ENCODE measurements around the gene DPH3. TPM values are rescaled to one million over a fixed set of nuclear protein-coding genes. Genes with fewer than 3 reads are reported as not detected.
A peak's percentile ranks its signal among the peaks of the same experiment; 100 is the strongest.

DPH3 gene
- total and polyA plus RNA-seq, 9 of the 15 experiments (the other 6 are each of a cell fraction or from before 2014, with no cell fraction given), result 15.9 to 131 (median 38.7) TPM

- WGBS (ENCODE audit: insufficient coverage, low coverage, missing lambda C conversion rate), result 84% methylated on average over 1 of the region's 1 CpG
- H3K9me1 ChIP-seq (ENCODE audit: control insufficient read depth, insufficient read depth, low read length), result no peaks in the 10 kb centered on the region
- no peak overlapping the region for H3K27ac ChIP-seq (ENCODE audit: extremely low read depth, low read depth, low read length)
- DNase-seq (ENCODE audit: extremely low read depth in 1 of 4, low spot score in 3 of 4), result no peak
- H2AFZ ChIP-seq (ENCODE audit: low read depth, low read length), result no peak overlapping the region
- H3K27me3 ChIP-seq (ENCODE audit: control insufficient read depth in 2 of 2, insufficient read depth in 2 of 2, low read length in 2 of 2), result no peaks in the 10 kb centered on the region
- H3K9ac ChIP-seq (ENCODE audit: insufficient read depth in 1 of 2, low read depth in 2 of 2, low read length in 2 of 2), result no peak overlapping the region
- CTCF ChIA-PET (ENCODE audit: low intra/inter-chr PET ratio), result no interaction called here
- no peak overlapping the region for H3K4me2 ChIP-seq (ENCODE audit: insufficient read depth, low read length)
- H4K20me1 ChIP-seq (replicated peaks; ENCODE audit: control insufficient read depth, insufficient read depth, low read length), result no peaks in the 10 kb centered on the region
- H3K9me3 ChIP-seq (replicated peaks; ENCODE audit: control insufficient read depth, insufficient read depth, low read depth, low read length), result no peaks in the 10 kb centered on the region
- intact Hi-C loops (cut with micrococcal nuclease) (no loop called here), in situ Hi-C loops (cut with MboI) (no loop called here)
- H3K79me2 ChIP-seq (ENCODE audit: control insufficient read depth, insufficient read depth, low read length), result peaks cover 28% of the 10 kb centered on the region
- no peak overlapping the region for H3K4me3 ChIP-seq
- H3K36me3 ChIP-seq (ENCODE audit: control insufficient read depth, insufficient read depth, low read length), result peaks cover 43% of the 10 kb centered on the region
- POLR2A ChIA-PET, result no interaction called here
- no TSS peak for BruUV-seq (replicated peaks)
- TF ChIP-seq CEBPG (CRISPR knock-in tag; IDR thresholded peaks at IDR 0.05) (no peak), CEBPG (tag; conservative IDR thresholded peaks at IDR 0.05 in 1 of 2, IDR thresholded peaks at IDR 0.05 in 1 of 2) (0 out of 4 replicates have a peak, but pooled peaks of 1 of the 2 experiments have one; percentile 44), ZFX (CRISPR knock-in tag; IDR thresholded peaks at IDR 0.05) (no peak), ARID3A (IDR thresholded peaks at IDR 0.05; ENCODE audit: borderline replicate concordance, low read depth, low read length) (no peak)
- ATAC-seq, result no peak
- no peak for FAIRE-seq
- H3K4me1 ChIP-seq (replicated peaks in 1 of 2; ENCODE audit: control insufficient read depth in 2 of 2, insufficient read depth in 2 of 2, low read length in 2 of 2), result no peaks in the 10 kb centered on the region; a peak in 2 of 5 replicates
These were observed 4.7 kb downstream of the DPH3 start for GRCh38 chr3:16260046-16260445.

- no peak for FAIRE-seq
- no peak for TF ChIP-seq LEF1 (IDR thresholded peaks at IDR 0.05)
- TF ChIP-seq NUFIP1 (IDR thresholded peaks at IDR 0.05; ENCODE audit: partially characterized antibody), result no peak
- no peak for TF ChIP-seq ZNF561 (CRISPR knock-in tag; conservative IDR thresholded peaks at IDR 0.05)
- no peak for TF ChIP-seq ZKSCAN3 (CRISPR knock-in tag; IDR thresholded peaks at IDR 0.05)
- TF ChIP-seq FOXK2 (conservative IDR thresholded peaks at IDR 0.05 in 1 of 2, IDR thresholded peaks at IDR 0.05 in 1 of 2; ENCODE audit: low read depth in 2 of 2), result no peak
- TF ChIP-seq OTX1 (CRISPR knock-in tag; IDR thresholded peaks at IDR 0.05), result no peak
- no peak for TF ChIP-seq BHLHE40 (IDR thresholded peaks at IDR 0.05; ENCODE audit: low read length)
- TF ChIP-seq JUND (IDR thresholded peaks at IDR 0.05; ENCODE audit: borderline replicate concordance, low read depth, low read length), result no peak
- no peak for TF ChIP-seq JUND (tag; IDR thresholded peaks at IDR 0.05; ENCODE audit: borderline replicate concordance, low read depth, low read length)
- TF ChIP-seq KLF6 (CRISPR knock-in tag; IDR thresholded peaks at IDR 0.05; ENCODE audit: borderline replicate concordance), result no peak
- TF ChIP-seq FOXP1 (CRISPR knock-in tag; IDR thresholded peaks at IDR 0.05), result no peak
- TF ChIP-seq ZNF57 (CRISPR knock-in tag; IDR thresholded peaks at IDR 0.05), result no peak
- no peak for TF ChIP-seq GTF2B (IDR thresholded peaks at IDR 0.05; ENCODE audit: extremely low read depth, insufficient read length)
These were observed 5.9 kb downstream of the DPH3 start for GRCh38 chr3:16258866-16259265.

More at GRCh38 chr3:16258866-16259265, 5.9 kb downstream of the DPH3 start:
- intact Hi-C loops (cut with micrococcal nuclease), result no loop called here
- H3K9ac ChIP-seq (ENCODE audit: insufficient read depth in 1 of 2, low read depth in 2 of 2, low read length in 2 of 2), result no peak overlapping the region
- H2AFZ ChIP-seq (ENCODE audit: low read depth, low read length), result no peak overlapping the region
- H3K79me2 ChIP-seq (ENCODE audit: control insufficient read depth, insufficient read depth, low read length), result peaks cover 19% of the 10 kb centered on the region
- DNase-seq (ENCODE audit: extremely low read depth in 1 of 4, low spot score in 3 of 4) (no peak), ATAC-seq (no peak)
- no peak overlapping the region for H3K4me2 ChIP-seq (ENCODE audit: insufficient read depth, low read length)
- no peak overlapping the region for H3K27ac ChIP-seq (ENCODE audit: extremely low read depth, low read depth, low read length)
- in situ Hi-C loops (cut with MboI), result no loop called here
- no TSS peak for BruUV-seq (replicated peaks)
- H3K36me3 ChIP-seq (ENCODE audit: control insufficient read depth, insufficient read depth, low read length), result peaks cover 43% of the 10 kb centered on the region
- no peaks in the 10 kb centered on the region for H4K20me1 ChIP-seq (replicated peaks; ENCODE audit: control insufficient read depth, insufficient read depth, low read length)
- no peaks in the 10 kb centered on the region for H3K9me3 ChIP-seq (replicated peaks; ENCODE audit: control insufficient read depth, insufficient read depth, low read depth, low read length)
- ChIA-PET CTCF (ENCODE audit: low intra/inter-chr PET ratio) (no interaction called here), POLR2A (no interaction called here)
- WGBS (ENCODE audit: insufficient coverage, low coverage, missing lambda C conversion rate), result 28% methylated on average over 1 of the region's 1 CpG
- H3K9me1 ChIP-seq (ENCODE audit: control insufficient read depth, insufficient read depth, low read length), result no peaks in the 10 kb centered on the region
- no peaks in the 10 kb centered on the region for H3K27me3 ChIP-seq (ENCODE audit: control insufficient read depth in 2 of 2, insufficient read depth in 2 of 2, low read length in 2 of 2)
- H3K4me3 ChIP-seq, result no peak overlapping the region
- no peaks in the 10 kb centered on the region; a peak in 2 of 5 replicates for H3K4me1 ChIP-seq (replicated peaks in 1 of 2; ENCODE audit: control insufficient read depth in 2 of 2, insufficient read depth in 2 of 2, low read length in 2 of 2)

All from K562 (cell line).